Astrocyte (in vitro differentiated cells and primary cell): ENCODE results near the gene STARD8.

Source experiments
- EZH2 ChIP-seq: IDR thresholded peaks from 2 replicates; pipeline ENCODE4 v1.6.1; 2012; ENCODE audit warnings: mild to moderate bottlenecking, low read length, inconsistent platforms; ENCODE audit not compliant: insufficient read depth
- TF ChIP-seq, protein P1 (sequence below): IDR thresholded peaks from 2 replicates; pipeline ENCODE4 v1.5.1; 2011; ENCODE audit warnings: low read depth, mild to moderate bottlenecking, inconsistent platforms, low read length, moderate library complexity; ENCODE audit not compliant: insufficient read depth

DNA sequence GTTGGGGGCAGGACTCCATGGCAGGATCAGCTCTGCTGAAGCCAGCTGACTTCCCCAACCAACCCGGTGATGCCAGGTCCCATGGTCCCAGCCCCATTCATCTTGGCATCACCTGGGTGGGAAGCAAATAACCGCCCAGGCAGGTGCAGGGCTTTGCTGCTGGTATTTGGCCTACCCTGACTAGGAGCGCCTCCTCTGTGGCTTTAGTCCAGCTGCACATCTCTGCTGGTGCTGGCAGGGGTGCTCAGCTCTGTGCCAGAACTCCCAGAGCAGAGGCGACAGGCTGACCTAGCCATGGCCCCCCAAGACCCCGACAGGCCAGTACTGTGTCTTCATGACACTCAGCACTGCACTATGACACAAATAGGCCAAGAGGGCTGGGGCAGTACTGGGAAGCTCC lies 64.4 kb downstream of the STARD8 start:
- TF ChIP-seq, protein P1, sequence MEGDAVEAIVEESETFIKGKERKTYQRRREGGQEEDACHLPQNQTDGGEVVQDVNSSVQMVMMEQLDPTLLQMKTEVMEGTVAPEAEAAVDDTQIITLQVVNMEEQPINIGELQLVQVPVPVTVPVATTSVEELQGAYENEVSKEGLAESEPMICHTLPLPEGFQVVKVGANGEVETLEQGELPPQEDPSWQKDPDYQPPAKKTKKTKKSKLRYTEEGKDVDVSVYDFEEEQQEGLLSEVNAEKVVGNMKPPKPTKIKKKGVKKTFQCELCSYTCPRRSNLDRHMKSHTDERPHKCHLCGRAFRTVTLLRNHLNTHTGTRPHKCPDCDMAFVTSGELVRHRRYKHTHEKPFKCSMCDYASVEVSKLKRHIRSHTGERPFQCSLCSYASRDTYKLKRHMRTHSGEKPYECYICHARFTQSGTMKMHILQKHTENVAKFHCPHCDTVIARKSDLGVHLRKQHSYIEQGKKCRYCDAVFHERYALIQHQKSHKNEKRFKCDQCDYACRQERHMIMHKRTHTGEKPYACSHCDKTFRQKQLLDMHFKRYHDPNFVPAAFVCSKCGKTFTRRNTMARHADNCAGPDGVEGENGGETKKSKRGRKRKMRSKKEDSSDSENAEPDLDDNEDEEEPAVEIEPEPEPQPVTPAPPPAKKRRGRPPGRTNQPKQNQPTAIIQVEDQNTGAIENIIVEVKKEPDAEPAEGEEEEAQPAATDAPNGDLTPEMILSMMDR: no peak
- no peak for TF ChIP-seq EZH2
